WTC11 (cell line): Measurements from ENCODE around the gene WARS2. TPM values are rescaled to one million over a fixed set of nuclear protein-coding genes. Genes with fewer than 3 reads are reported as not detected.

Experiments
- ATAC-seq: fragments of 200-7000 bp; cut with Tn5 transposase; 2 replicates; pipeline ENCODE4 v1.10.0; 2021; ENCODE audit warnings: mild to moderate bottlenecking, moderate library complexity
- CTCF ChIA-PET: fragments of 300-600 bp; sonication (Branson Sonifier 250); formaldehyde crosslinking; loops from one replicate; lab custom pipeline; 2021; ENCODE audit warnings: antibody characterized with exemption; lab: Charles Lee
- POLR2A ChIA-PET: fragments of 350-600 bp; sonication (Branson Sonifier 250); formaldehyde crosslinking; loops from one replicate; lab custom pipeline; 2021; ENCODE audit warnings: antibody characterized with exemption; lab: Charles Lee
- DNase-seq: peaks from one replicate; pipeline ENCODE4 v3.0.0; 2021; ENCODE audit warnings: low spot score
- H3K27ac Mint-ChIP-seq: 2 replicates; pipeline ENCODE4 v1.8.0; 2021; ENCODE audit warnings: mixed read lengths
- H3K27me3 Mint-ChIP-seq: 2 replicates; pipeline ENCODE4 v1.8.0; 2021; ENCODE audit warnings: low read depth, mild to moderate bottlenecking, moderate library complexity, mixed read lengths
- H3K36me3 Mint-ChIP-seq: 2 replicates; pipeline ENCODE4 v1.8.0; 2021; ENCODE audit warnings: mixed read lengths
- H3K4me1 Mint-ChIP-seq: 2 replicates; pipeline ENCODE4 v1.8.0; 2022; ENCODE audit warnings: mixed read lengths
- H3K4me3 Mint-ChIP-seq: 2 replicates; pipeline ENCODE4 v1.8.0; 2021; ENCODE audit warnings: mild to moderate bottlenecking, moderate library complexity, mixed read lengths
- H3K9me3 Mint-ChIP-seq: 2 replicates; pipeline ENCODE4 v1.8.0; 2021; ENCODE audit warnings: mixed read lengths
- AR ChIP-seq: fragments of 250-450 bp; sonication (Bioruptor Pico); IDR thresholded peaks from 2 replicates; pipeline ENCODE4 v1.9.0; 2021; ENCODE audit warnings: mild to moderate bottlenecking
- CREB1 ChIP-seq: sonication (generic); formaldehyde crosslinking; IDR thresholded peaks from 2 replicates; pipeline ENCODE4 v1.8.0; 2023; ENCODE audit warnings: mild to moderate bottlenecking, missing genetic modification reagents
- E2F4 ChIP-seq: sonication (generic); formaldehyde crosslinking; IDR thresholded peaks from 2 replicates; pipeline ENCODE4 v1.8.1; 2022; ENCODE audit warnings: low read depth, mild to moderate bottlenecking, moderate library complexity, missing genetic modification reagents, borderline replicate concordance
- ELF4 ChIP-seq: sonication (generic); formaldehyde crosslinking; IDR thresholded peaks from 2 replicates; pipeline ENCODE4 v1.8.1; 2022; ENCODE audit warnings: low read depth, mild to moderate bottlenecking, moderate library complexity, missing genetic modification reagents
- ESRRA ChIP-seq: sonication (generic); formaldehyde crosslinking; IDR thresholded peaks from 2 replicates; pipeline ENCODE4 v1.8.1; 2022; ENCODE audit warnings: mild to moderate bottlenecking, missing genetic modification reagents, borderline replicate concordance
- FOXP1 ChIP-seq: sonication (generic); formaldehyde crosslinking; IDR thresholded peaks from 2 replicates; pipeline ENCODE4 v1.8.0; 2022; ENCODE audit warnings: missing genetic modification reagents, mild to moderate bottlenecking, moderate library complexity, borderline replicate concordance
- FOXP4 ChIP-seq: sonication (generic); formaldehyde crosslinking; IDR thresholded peaks from 2 replicates; pipeline ENCODE4 v1.8.0; 2022; ENCODE audit warnings: mild to moderate bottlenecking, missing genetic modification reagents
- GABPB1 ChIP-seq: sonication (generic); formaldehyde crosslinking; IDR thresholded peaks from 2 replicates; pipeline ENCODE4 v1.8.1; 2023; ENCODE audit warnings: mild to moderate bottlenecking, missing genetic modification reagents
- JUN ChIP-seq: sonication (generic); formaldehyde crosslinking; IDR thresholded peaks from 2 replicates; pipeline ENCODE4 v1.8.0; 2023; ENCODE audit warnings: mild to moderate bottlenecking, missing genetic modification reagents
- KAT7 ChIP-seq: sonication (generic); formaldehyde crosslinking; IDR thresholded peaks from 2 replicates; pipeline ENCODE4 v1.8.1; 2023; ENCODE audit warnings: missing genetic modification reagents, mild to moderate bottlenecking, borderline replicate concordance
- MYBL2 ChIP-seq: sonication (generic); formaldehyde crosslinking; IDR thresholded peaks from 2 replicates; pipeline ENCODE4 v1.8.1; 2023; ENCODE audit warnings: mild to moderate bottlenecking, moderate library complexity, missing genetic modification reagents
- NFE2L1 ChIP-seq: sonication (generic); formaldehyde crosslinking; IDR thresholded peaks from 2 replicates; pipeline ENCODE4 v1.8.1; 2023; ENCODE audit warnings: missing genetic modification reagents
- NFYB ChIP-seq: sonication (generic); formaldehyde crosslinking; conservative IDR thresholded peaks from 2 replicates; pipeline ENCODE4 v1.8.0; 2022; ENCODE audit warnings: low read depth, missing genetic modification reagents
- NR1H2 ChIP-seq: sonication (generic); formaldehyde crosslinking; IDR thresholded peaks from 2 replicates; pipeline ENCODE4 v1.9.0; 2021; ENCODE audit warnings: mild to moderate bottlenecking, moderate library complexity, missing genetic modification reagents
- PRDM15 ChIP-seq: sonication (generic); formaldehyde crosslinking; IDR thresholded peaks from 2 replicates; pipeline ENCODE4 v1.8.0; 2022; ENCODE audit warnings: missing genetic modification reagents
- SMAD4 ChIP-seq: sonication (generic); formaldehyde crosslinking; IDR thresholded peaks from 2 replicates; pipeline ENCODE4 v1.8.0; 2022; ENCODE audit warnings: mild to moderate bottlenecking, missing genetic modification reagents
- TCF7 ChIP-seq: sonication (generic); formaldehyde crosslinking; IDR thresholded peaks from 2 replicates; pipeline ENCODE4 v1.8.0; 2022; ENCODE audit warnings: mild to moderate bottlenecking, low read depth, missing genetic modification reagents, moderate library complexity
- TEAD4 ChIP-seq: sonication (generic); formaldehyde crosslinking; IDR thresholded peaks from 2 replicates; pipeline ENCODE4 v1.8.0; 2022; ENCODE audit warnings: mild to moderate bottlenecking, missing genetic modification reagents
- TP53 ChIP-seq: sonication (generic); formaldehyde crosslinking; IDR thresholded peaks from 2 replicates; pipeline ENCODE4 v1.8.1; 2023; ENCODE audit warnings: mild to moderate bottlenecking, missing genetic modification reagents
- USF1 ChIP-seq: sonication (generic); formaldehyde crosslinking; IDR thresholded peaks from 2 replicates; pipeline ENCODE4 v1.8.0; 2022; ENCODE audit warnings: mild to moderate bottlenecking, missing genetic modification reagents
- ZBTB21 ChIP-seq: sonication (generic); formaldehyde crosslinking; IDR thresholded peaks from 2 replicates; pipeline ENCODE4 v1.8.1; 2023; ENCODE audit warnings: mild to moderate bottlenecking, missing genetic modification reagents, borderline replicate concordance
- ZNF138 ChIP-seq: sonication (generic); formaldehyde crosslinking; conservative IDR thresholded peaks from 2 replicates; pipeline ENCODE4 v1.8.1; 2022; ENCODE audit warnings: mild to moderate bottlenecking, moderate library complexity, missing genetic modification reagents
- ZNF416 ChIP-seq: fragments of 250-450 bp; sonication (Bioruptor Pico); IDR thresholded peaks from 2 replicates; pipeline ENCODE4 v1.9.0; 2021; ENCODE audit warnings: mild to moderate bottlenecking, inconsistent platforms
- total RNA-seq: library from RNA; stranded (reverse); gene quantifications from 3 replicates; pipeline ENCODE4 v1.2.3, GENCODE V29; 2021
- TF ChIP-seq, protein P1 (sequence below): fragments of 250-450 bp; sonication (Bioruptor Pico); IDR thresholded peaks from 2 replicates; pipeline ENCODE4 v1.9.0; 2021; ENCODE audit warnings: mild to moderate bottlenecking
- TF ChIP-seq, protein P2 (sequence below): sonication (generic); formaldehyde crosslinking; IDR thresholded peaks from 2 replicates; pipeline ENCODE4 v1.8.1; 2022; ENCODE audit warnings: low read depth, missing genetic modification reagents, borderline replicate concordance

Gene WARS2
- total RNA-seq, 1 experiment from 2014 or later: 9.3 TPM

DNA sequence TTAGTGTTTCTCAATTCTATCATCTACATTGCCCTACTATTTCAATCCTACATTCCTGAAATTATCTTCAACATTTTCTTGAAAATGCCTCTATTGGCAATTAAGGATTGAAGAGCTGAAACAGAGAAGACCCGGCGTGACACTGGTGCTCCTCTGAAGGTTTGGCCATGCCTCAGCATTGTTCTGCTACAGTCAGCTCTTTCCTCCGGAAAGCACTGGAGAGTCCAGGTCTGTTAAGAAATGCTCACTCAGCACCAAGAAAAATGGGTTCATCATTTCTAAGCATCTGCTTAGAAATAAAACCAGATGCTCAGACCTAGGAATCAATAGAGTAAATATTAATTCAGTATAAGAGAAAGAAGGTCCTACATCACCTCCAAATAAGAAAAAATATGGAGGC lies 58.8 kb downstream of the WARS2 start:
- no peaks in the 10 kb centered on the region; the same call in 1 of the 2 replicates for H3K9me3 Mint-ChIP-seq
- H3K27ac Mint-ChIP-seq: no peak overlapping the region
- ATAC-seq (no peak), DNase-seq (no peak)
- no peak overlapping the region for H3K4me3 Mint-ChIP-seq
- H3K27me3 Mint-ChIP-seq: no peaks in the 10 kb centered on the region
- peaks cover 2% of the 10 kb centered on the region; the same call in 1 of the 2 replicates for H3K4me1 Mint-ChIP-seq
- POLR2A ChIA-PET: no interaction called here
- H3K36me3 Mint-ChIP-seq: no peaks in the 10 kb centered on the region
- CTCF ChIA-PET: interaction anchor here (0.9 kb wide), 1 partner anchor 73 kb away, joined by 3 read pairs; no protein-coding TSS in a partner anchor
- no peak for TF ChIP-seq TCF7 (CRISPR knock-in tag)
- TF ChIP-seq GABPB1 (CRISPR knock-in tag): no peak
- TF ChIP-seq ZNF416 (CRISPR knock-in tag): no peak
- no peak for TF ChIP-seq JUN
- TF ChIP-seq, protein P1, sequence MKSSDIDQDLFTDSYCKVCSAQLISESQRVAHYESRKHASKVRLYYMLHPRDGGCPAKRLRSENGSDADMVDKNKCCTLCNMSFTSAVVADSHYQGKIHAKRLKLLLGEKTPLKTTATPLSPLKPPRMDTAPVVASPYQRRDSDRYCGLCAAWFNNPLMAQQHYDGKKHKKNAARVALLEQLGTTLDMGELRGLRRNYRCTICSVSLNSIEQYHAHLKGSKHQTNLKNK: no peak
- TF ChIP-seq TP53 (CRISPR knock-in tag): no peak
- no peak for TF ChIP-seq ZNF138 (CRISPR knock-in tag)

- H3K4me1 Mint-ChIP-seq: peaks cover 2% of the 10 kb centered on the region; the same call in 1 of the 2 replicates
- no peak overlapping the region for H3K4me3 Mint-ChIP-seq
- H3K9me3 Mint-ChIP-seq: no peaks in the 10 kb centered on the region; the same call in 1 of the 2 replicates
- no peak for TF ChIP-seq KAT7 (CRISPR knock-in tag)
- no peak for TF ChIP-seq FOXP4 (CRISPR knock-in tag)
- TF ChIP-seq PRDM15 (CRISPR knock-in tag): no peak
- TF ChIP-seq NFE2L1 (CRISPR knock-in tag): no peak
- no peak for TF ChIP-seq ELF4 (CRISPR knock-in tag)
- no peak for TF ChIP-seq MYBL2 (CRISPR knock-in tag)
- TF ChIP-seq ESRRA (CRISPR knock-in tag): no peak
- no peak for TF ChIP-seq CREB1 (CRISPR knock-in tag)
- TF ChIP-seq TEAD4 (CRISPR knock-in tag): no peak
- TF ChIP-seq E2F4 (CRISPR knock-in tag): no peak
- TF ChIP-seq USF1 (CRISPR knock-in tag): no peak
- no peak for TF ChIP-seq FOXP1
- TF ChIP-seq SMAD4 (CRISPR knock-in tag): no peak
- TF ChIP-seq ZBTB21 (CRISPR knock-in tag): no peak
- no peak for TF ChIP-seq AR (CRISPR knock-in tag)
- TF ChIP-seq NFYB: no peak
- TF ChIP-seq, protein P2, sequence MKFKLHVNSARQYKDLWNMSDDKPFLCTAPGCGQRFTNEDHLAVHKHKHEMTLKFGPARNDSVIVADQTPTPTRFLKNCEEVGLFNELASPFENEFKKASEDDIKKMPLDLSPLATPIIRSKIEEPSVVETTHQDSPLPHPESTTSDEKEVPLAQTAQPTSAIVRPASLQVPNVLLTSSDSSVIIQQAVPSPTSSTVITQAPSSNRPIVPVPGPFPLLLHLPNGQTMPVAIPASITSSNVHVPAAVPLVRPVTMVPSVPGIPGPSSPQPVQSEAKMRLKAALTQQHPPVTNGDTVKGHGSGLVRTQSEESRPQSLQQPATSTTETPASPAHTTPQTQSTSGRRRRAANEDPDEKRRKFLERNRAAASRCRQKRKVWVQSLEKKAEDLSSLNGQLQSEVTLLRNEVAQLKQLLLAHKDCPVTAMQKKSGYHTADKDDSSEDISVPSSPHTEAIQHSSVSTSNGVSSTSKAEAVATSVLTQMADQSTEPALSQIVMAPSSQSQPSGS (CRISPR knock-in tag): no peak
- TF ChIP-seq NR1H2 (CRISPR knock-in tag): no peak
- no peaks in the 10 kb centered on the region for H3K36me3 Mint-ChIP-seq
- CTCF ChIA-PET: interaction anchor here (0.7 kb wide), 1 partner anchor 60 kb away, joined by 4 read pairs; the partner anchor contains the start of gene WARS2
- no peaks in the 10 kb centered on the region for H3K27me3 Mint-ChIP-seq
- no peak for DNase-seq
- ATAC-seq: no peak
- no peak overlapping the region for H3K27ac Mint-ChIP-seq
- POLR2A ChIA-PET: no interaction called here
Measured at GRCh38 chr1:119081267-119081666, 59.2 kb downstream of the WARS2 start.
